ENCODE measurements around the gene PRDM13.

- TF ChIP-seq, protein P1, sequence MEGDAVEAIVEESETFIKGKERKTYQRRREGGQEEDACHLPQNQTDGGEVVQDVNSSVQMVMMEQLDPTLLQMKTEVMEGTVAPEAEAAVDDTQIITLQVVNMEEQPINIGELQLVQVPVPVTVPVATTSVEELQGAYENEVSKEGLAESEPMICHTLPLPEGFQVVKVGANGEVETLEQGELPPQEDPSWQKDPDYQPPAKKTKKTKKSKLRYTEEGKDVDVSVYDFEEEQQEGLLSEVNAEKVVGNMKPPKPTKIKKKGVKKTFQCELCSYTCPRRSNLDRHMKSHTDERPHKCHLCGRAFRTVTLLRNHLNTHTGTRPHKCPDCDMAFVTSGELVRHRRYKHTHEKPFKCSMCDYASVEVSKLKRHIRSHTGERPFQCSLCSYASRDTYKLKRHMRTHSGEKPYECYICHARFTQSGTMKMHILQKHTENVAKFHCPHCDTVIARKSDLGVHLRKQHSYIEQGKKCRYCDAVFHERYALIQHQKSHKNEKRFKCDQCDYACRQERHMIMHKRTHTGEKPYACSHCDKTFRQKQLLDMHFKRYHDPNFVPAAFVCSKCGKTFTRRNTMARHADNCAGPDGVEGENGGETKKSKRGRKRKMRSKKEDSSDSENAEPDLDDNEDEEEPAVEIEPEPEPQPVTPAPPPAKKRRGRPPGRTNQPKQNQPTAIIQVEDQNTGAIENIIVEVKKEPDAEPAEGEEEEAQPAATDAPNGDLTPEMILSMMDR (IDR thresholded peaks at IDR 0.05 in 4 of 5, conservative IDR thresholded peaks at IDR 0.05 in 1 of 5) = no peak
- TF ChIP-seq POLR2A (IDR thresholded peaks at IDR 0.05) = no peak
These were observed 14.8 kb upstream of the PRDM13 start for GRCh38 chr6:99591673-99592364.

All from gastrocnemius medialis (tissue), 4 donors.